Mesothelial cell of epicardium (in vitro differentiated cells): ENCODE data around the gene MAP2K2. TPM values are rescaled to one million over a fixed set of nuclear protein-coding genes. Genes with fewer than 3 reads are reported as not detected.
"Not testable (repeated sequence)": the region's sequence is repeated elsewhere in the genome, so short reads cannot be mapped to it uniquely, and the experiment has no call there.

Experiments used
- DNase-seq, 2 experiments: peaks; one replicate each; pipeline ENCODE4 v3.0.0; 2021; ENCODE audit warnings: low spot score in 2 of 2; ENCODE audit not compliant: unreplicated experiment in 2 of 2
- H3K27ac Mint-ChIP-seq: 2 replicates; pipeline ENCODE4 v1.8.0; 2021; ENCODE audit warnings: mixed read lengths
- H3K27me3 Mint-ChIP-seq: 2 replicates; pipeline ENCODE4 v1.8.0; 2021; ENCODE audit warnings: low read depth, mixed read lengths
- H3K36me3 Mint-ChIP-seq: 2 replicates; pipeline ENCODE4 v1.8.0; 2021; ENCODE audit warnings: mixed read lengths
- H3K4me1 Mint-ChIP-seq: 2 replicates; pipeline ENCODE4 v1.8.0; 2021; ENCODE audit warnings: mixed read lengths
- H3K4me3 Mint-ChIP-seq: 2 replicates; pipeline ENCODE4 v1.8.0; 2021; ENCODE audit warnings: mild to moderate bottlenecking, moderate library complexity, mixed read lengths
- H3K9me3 Mint-ChIP-seq: 2 replicates; pipeline ENCODE4 v1.8.0; 2021; ENCODE audit warnings: mixed read lengths
- CTCF ChIP-seq: fragments of 200-600 bp; sonication (generic); IDR thresholded peaks from one replicate; pipeline ENCODE4 v1.5.0; 2021; ENCODE audit warnings: antibody characterized with exemption; ENCODE audit not compliant: unreplicated experiment
- total RNA-seq: library from RNA; stranded (reverse); gene quantifications from 3 replicates; pipeline ENCODE4 v1.2.1, GENCODE V29; 2021

Gene MAP2K2
- total RNA-seq, 1 donor from 2014 or later: 152 TPM

DNA sequence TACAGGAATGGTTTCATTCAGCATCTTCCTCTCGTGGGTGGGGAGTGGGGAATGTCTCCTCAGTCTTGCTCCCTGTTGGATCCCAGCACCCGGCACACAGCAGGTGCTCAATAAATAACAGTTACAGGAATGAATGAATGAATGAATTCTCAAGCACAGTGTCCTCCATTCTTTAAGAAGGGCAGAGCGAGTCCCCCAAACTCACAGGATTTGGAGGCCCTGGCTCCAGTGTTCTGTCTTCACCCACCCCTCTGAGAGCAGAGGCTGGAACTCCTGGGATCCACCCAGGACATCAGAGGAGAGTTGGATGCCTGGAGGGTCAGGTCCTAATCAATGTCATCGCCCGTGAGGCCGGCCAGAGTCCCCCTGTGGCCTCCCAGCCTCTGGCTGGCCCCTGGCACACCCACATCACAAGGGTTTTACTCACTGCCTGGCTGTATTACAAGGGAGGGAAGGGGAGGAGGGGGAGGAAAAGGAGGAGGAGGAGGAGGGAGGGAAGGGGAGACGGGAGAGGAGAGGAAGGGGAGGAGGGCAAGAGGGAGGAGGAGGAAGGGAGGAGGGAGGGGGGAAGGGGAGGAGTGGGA, 20.8 kb upstream of the MAP2K2 start:
- Mint-ChIP-seq H3K4me3 (no peak overlapping the region), H3K4me1 (peaks cover 2% of the 10 kb centered on the region), H3K27me3 (peaks cover 53% of the 10 kb centered on the region), H3K36me3 (no peaks in the 10 kb centered on the region), H3K9me3 (no peaks in the 10 kb centered on the region), H3K27ac (no peak overlapping the region)
- TF ChIP-seq CTCF: no peak
- no peak for DNase-seq

GRCh38 chr19:4142916-4143315, 19.0 kb upstream of the MAP2K2 start:
- H3K36me3 Mint-ChIP-seq, H3K4me1 Mint-ChIP-seq, H3K9me3 Mint-ChIP-seq, H3K27ac Mint-ChIP-seq, H3K4me3 Mint-ChIP-seq, DNase-seq: not testable (repeated sequence)
- peaks cover 42% of the 10 kb centered on the region for H3K27me3 Mint-ChIP-seq

- no peak for DNase-seq
- Mint-ChIP-seq H3K27me3 (peaks cover 22% of the 10 kb centered on the region), H3K36me3 (no peaks in the 10 kb centered on the region), H3K27ac (no peak overlapping the region), H3K4me1 (peaks cover 2% of the 10 kb centered on the region), H3K4me3 (no peak overlapping the region), H3K9me3 (no peaks in the 10 kb centered on the region)
- peak; percentile 46 for TF ChIP-seq CTCF
Measured at GRCh38 chr19:4140237-4140711, 16.4 kb upstream of the MAP2K2 start.

- DNase-seq: peak; percentile 47 to 79
- Mint-ChIP-seq H3K27ac (no peak overlapping the region), H3K9me3 (no peaks in the 10 kb centered on the region), H3K4me3 (no peak overlapping the region), H3K27me3 (peaks cover 21% of the 10 kb centered on the region), H3K36me3 (no peaks in the 10 kb centered on the region), H3K4me1 (peaks cover 2% of the 10 kb centered on the region)
- peak; percentile 47 for TF ChIP-seq CTCF
Measured at GRCh38 chr19:4139614-4140236, 15.8 kb upstream of the MAP2K2 start.

DNA sequence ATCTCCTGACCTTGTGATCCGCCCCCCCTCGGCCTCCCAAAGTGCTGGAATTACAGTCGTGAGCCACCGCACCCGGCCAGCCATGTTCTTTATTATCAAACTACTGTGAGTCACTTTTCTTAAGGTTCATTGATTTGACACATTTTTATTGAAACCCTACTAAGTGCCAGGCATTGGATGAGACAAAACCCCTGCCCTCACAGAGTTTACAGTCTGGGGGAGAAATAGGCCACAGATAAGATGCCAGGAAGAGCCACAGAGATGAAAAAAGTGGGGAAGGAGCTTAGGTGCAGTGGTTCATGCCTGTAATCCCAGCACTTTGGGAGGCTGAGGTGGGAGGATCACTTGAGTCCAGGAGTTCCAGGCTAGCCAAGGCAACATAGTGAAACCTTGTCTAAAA, 14.5 kb upstream of the MAP2K2 start:
- no peak overlapping the region for H3K4me3 Mint-ChIP-seq
- H3K4me1 Mint-ChIP-seq: peaks cover 2% of the 10 kb centered on the region
- no peak for TF ChIP-seq CTCF
- DNase-seq: no peak
- H3K36me3 Mint-ChIP-seq: no peaks in the 10 kb centered on the region
- no peak overlapping the region for H3K27ac Mint-ChIP-seq
- H3K9me3 Mint-ChIP-seq: no peaks in the 10 kb centered on the region
- peaks cover 8% of the 10 kb centered on the region for H3K27me3 Mint-ChIP-seq

DNA sequence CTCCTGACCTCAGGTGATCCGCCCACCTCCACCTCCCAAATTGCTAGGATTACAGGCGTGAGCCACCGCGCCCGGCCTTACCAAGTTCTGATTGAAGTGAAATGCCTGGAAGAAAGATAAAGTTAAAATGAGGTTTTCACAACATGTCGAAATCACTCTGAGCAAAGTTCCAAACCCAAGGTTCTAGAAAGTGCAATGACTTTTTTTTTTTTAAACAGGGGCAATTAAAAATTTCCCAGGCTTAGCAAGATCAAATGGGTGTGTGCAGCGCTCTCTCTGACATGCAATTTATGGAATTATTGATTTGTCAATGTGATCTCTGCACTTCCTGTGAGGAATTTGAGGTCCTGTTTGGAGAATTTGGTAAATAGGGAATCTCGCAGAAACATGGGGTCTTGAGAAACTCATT, 12.8 kb upstream of the MAP2K2 start:
- H3K27me3 Mint-ChIP-seq: no peaks in the 10 kb centered on the region
- no peak overlapping the region for H3K4me3 Mint-ChIP-seq
- peaks cover 2% of the 10 kb centered on the region for H3K4me1 Mint-ChIP-seq
- no peak overlapping the region for H3K27ac Mint-ChIP-seq
- TF ChIP-seq CTCF: no peak
- no peaks in the 10 kb centered on the region for H3K9me3 Mint-ChIP-seq
- no peaks in the 10 kb centered on the region for H3K36me3 Mint-ChIP-seq
- DNase-seq: no peak

DNA sequence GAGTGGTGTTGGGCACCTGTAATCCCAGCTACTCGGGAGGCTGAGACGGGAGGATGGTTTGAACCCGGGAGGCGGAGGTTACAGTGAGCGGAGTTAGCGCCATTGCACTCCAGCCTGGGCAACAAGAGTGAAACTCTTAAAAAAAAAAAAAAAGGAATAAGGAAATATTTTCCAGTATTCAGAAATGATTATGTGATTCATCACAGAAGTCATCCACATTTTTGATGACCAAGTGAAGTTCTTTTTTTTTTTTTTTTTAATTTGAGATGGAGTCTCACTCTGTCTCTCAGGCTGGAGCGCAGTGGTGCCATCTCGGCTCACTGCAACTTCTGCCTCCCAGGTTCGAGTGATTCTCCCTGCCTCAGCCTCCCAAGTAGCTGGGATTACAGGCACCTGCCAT, 11.5 kb upstream of the MAP2K2 start:
- not testable (repeated sequence) for DNase-seq, H3K4me1 Mint-ChIP-seq, H3K27me3 Mint-ChIP-seq, H3K36me3 Mint-ChIP-seq, H3K27ac Mint-ChIP-seq, H3K9me3 Mint-ChIP-seq, H3K4me3 Mint-ChIP-seq
